ENCODE measurements around the gene SPACA9.

Gene SPACA9

GRCh38 chr9:132854832-132855231 lies 23.9 kb upstream of the SPACA9 start:
- Histone ChIP-seq H3K9me3 (ENCODE audit: control insufficient read depth, low read length) (no peaks in the 10 kb centered on the region), H2BK12ac (ENCODE audit: low read length in 2 of 2) (no peak overlapping the region), H3K4me1 (ENCODE audit: control insufficient read depth, insufficient read depth, low read depth, low read length) (peaks cover 10% of the 10 kb centered on the region), H3K27me3 (ENCODE audit: control insufficient read depth in 1 of 2, insufficient read depth in 1 of 2, low read length in 2 of 2) (peaks cover 3 to 46% of the 10 kb centered on the region in 2 experiments), H2BK120ac (ENCODE audit: low read depth, low read length) (no peak overlapping the region), H4K8ac (ENCODE audit: low read length) (no peak overlapping the region), H3K4ac (ENCODE audit: low read depth in 1 of 2, low read length in 2 of 2) (no peak overlapping the region), H3K14ac (ENCODE audit: low read length in 2 of 2) (no peak overlapping the region), H4K91ac (ENCODE audit: low read length) (no peak overlapping the region), H3K27ac (ENCODE audit: low read length, poor library complexity, severe bottlenecking) (no peak overlapping the region), H3K9ac (ENCODE audit: low read length) (no peak overlapping the region), H2BK15ac (ENCODE audit: low read depth, poor library complexity, severe bottlenecking) (no peak overlapping the region), H3K23ac (ENCODE audit: low read length in 2 of 2) (no peak overlapping the region), H2AFZ (ENCODE audit: low read depth, low read length) (no peak overlapping the region), H3K79me1 (replicated peaks; ENCODE audit: low read length, poor library complexity, severe bottlenecking) (no peaks in the 10 kb centered on the region), H2AK5ac (ENCODE audit: low read length, severe bottlenecking) (no peak overlapping the region), H3K18ac (ENCODE audit: low read depth in 1 of 2, low read length in 2 of 2) (no peak overlapping the region), H3K36me3 (ENCODE audit: control insufficient read depth in 1 of 2, insufficient read depth in 2 of 2, low read depth in 1 of 2, low read length in 2 of 2) (no peaks in the 10 kb centered on the region), H3K4me2 (ENCODE audit: low read length, poor library complexity, severe bottlenecking) (no peak overlapping the region), H2BK5ac (ENCODE audit: low read depth, low read length, poor library complexity, severe bottlenecking) (no peak overlapping the region), H3K4me3 (ENCODE audit: insufficient read depth in 1 of 2, low read depth in 1 of 2, low read length in 2 of 2) (no peak overlapping the region)
- 84% methylated on average over 10 of the region's 10 CpGs for WGBS
- no peak for DNase-seq

- WGBS = 72% methylated on average over 4 of the region's 5 CpGs
- no peaks in the 10 kb centered on the region for H3K36me3 ChIP-seq (ENCODE audit: control insufficient read depth in 1 of 2, insufficient read depth in 2 of 2, low read depth in 1 of 2, low read length in 2 of 2)
- no peak overlapping the region for H3K23ac ChIP-seq (ENCODE audit: low read length in 2 of 2)
- H3K79me1 ChIP-seq (replicated peaks; ENCODE audit: low read length, poor library complexity, severe bottlenecking) = no peaks in the 10 kb centered on the region
- no peak overlapping the region for H3K27ac ChIP-seq (ENCODE audit: low read length, poor library complexity, severe bottlenecking)
- H3K4me3 ChIP-seq (ENCODE audit: insufficient read depth in 1 of 2, low read depth in 1 of 2, low read length in 2 of 2) = no peak overlapping the region
- H3K14ac ChIP-seq (ENCODE audit: low read length in 2 of 2) = no peak overlapping the region
- no peak for DNase-seq
- H3K27me3 ChIP-seq (ENCODE audit: control insufficient read depth in 1 of 2, insufficient read depth in 1 of 2, low read length in 2 of 2) = peaks cover 5 to 52% of the 10 kb centered on the region in 2 experiments
- no peak overlapping the region for H4K91ac ChIP-seq (ENCODE audit: low read length)
- no peak overlapping the region for H2AFZ ChIP-seq (ENCODE audit: low read depth, low read length)
- H2AK5ac ChIP-seq (ENCODE audit: low read length, severe bottlenecking) = no peak overlapping the region
- H3K9ac ChIP-seq (ENCODE audit: low read length) = no peak overlapping the region
- no peak overlapping the region for H2BK15ac ChIP-seq (ENCODE audit: low read depth, poor library complexity, severe bottlenecking)
- no peak overlapping the region for H3K18ac ChIP-seq (ENCODE audit: low read depth in 1 of 2, low read length in 2 of 2)
- H3K4me1 ChIP-seq (ENCODE audit: control insufficient read depth, insufficient read depth, low read depth, low read length) = peaks cover 10% of the 10 kb centered on the region
- H2BK120ac ChIP-seq (ENCODE audit: low read depth, low read length) = no peak overlapping the region
- H3K9me3 ChIP-seq (ENCODE audit: control insufficient read depth, low read length) = no peaks in the 10 kb centered on the region
- no peak overlapping the region for H3K4me2 ChIP-seq (ENCODE audit: low read length, poor library complexity, severe bottlenecking)
- H2BK12ac ChIP-seq (ENCODE audit: low read length in 2 of 2) = no peak overlapping the region
- H4K8ac ChIP-seq (ENCODE audit: low read length) = no peak overlapping the region
- H2BK5ac ChIP-seq (ENCODE audit: low read depth, low read length, poor library complexity, severe bottlenecking) = no peak overlapping the region
- H3K4ac ChIP-seq (ENCODE audit: low read depth in 1 of 2, low read length in 2 of 2) = no peak overlapping the region
These were observed 22.8 kb upstream of the SPACA9 start for GRCh38 chr9:132855904-132856303.

GRCh38 chr9:132857031-132857430 lies 21.7 kb upstream of the SPACA9 start:
- Histone ChIP-seq H4K8ac (ENCODE audit: low read length) (no peak overlapping the region), H3K4me1 (ENCODE audit: control insufficient read depth, insufficient read depth, low read depth, low read length) (peaks cover 10% of the 10 kb centered on the region), H3K9me3 (ENCODE audit: control insufficient read depth, low read length) (no peaks in the 10 kb centered on the region), H4K91ac (ENCODE audit: low read length) (no peak overlapping the region), H2BK120ac (ENCODE audit: low read depth, low read length) (no peak overlapping the region), H3K18ac (ENCODE audit: low read depth in 1 of 2, low read length in 2 of 2) (peak overlapping the region in 1 of 2 experiments; percentile 43), H3K4me2 (ENCODE audit: low read length, poor library complexity, severe bottlenecking) (no peak overlapping the region), H3K4ac (ENCODE audit: low read depth in 1 of 2, low read length in 2 of 2) (no peak overlapping the region), H3K79me1 (replicated peaks; ENCODE audit: low read length, poor library complexity, severe bottlenecking) (no peaks in the 10 kb centered on the region), H2AFZ (ENCODE audit: low read depth, low read length) (no peak overlapping the region), H2AK5ac (ENCODE audit: low read length, severe bottlenecking) (no peak overlapping the region), H2BK15ac (ENCODE audit: low read depth, poor library complexity, severe bottlenecking) (no peak overlapping the region), H3K14ac (ENCODE audit: low read length in 2 of 2) (no peak overlapping the region), H2BK5ac (ENCODE audit: low read depth, low read length, poor library complexity, severe bottlenecking) (no peak overlapping the region), H3K36me3 (ENCODE audit: control insufficient read depth in 1 of 2, insufficient read depth in 2 of 2, low read depth in 1 of 2, low read length in 2 of 2) (no peaks in the 10 kb centered on the region), H3K4me3 (ENCODE audit: insufficient read depth in 1 of 2, low read depth in 1 of 2, low read length in 2 of 2) (peak overlapping the region in 1 of 2 experiments; percentile 44), H3K9ac (ENCODE audit: low read length) (peak overlapping the region; percentile 54), H3K27ac (ENCODE audit: low read length, poor library complexity, severe bottlenecking) (no peak overlapping the region), H2BK12ac (ENCODE audit: low read length in 2 of 2) (no peak overlapping the region), H3K23ac (ENCODE audit: low read length in 2 of 2) (no peak overlapping the region), H3K27me3 (ENCODE audit: control insufficient read depth in 1 of 2, insufficient read depth in 1 of 2, low read length in 2 of 2) (peaks cover 11 to 50% of the 10 kb centered on the region in 2 experiments)
- WGBS = 65% methylated on average over 5 of the region's 8 CpGs
- peak; percentile 28 for DNase-seq

- H4K8ac ChIP-seq (ENCODE audit: low read length) = no peak overlapping the region
- H3K4me2 ChIP-seq (ENCODE audit: low read length, poor library complexity, severe bottlenecking) = no peak overlapping the region
- no peak overlapping the region for H3K14ac ChIP-seq (ENCODE audit: low read length in 2 of 2)
- no peak overlapping the region for H3K18ac ChIP-seq (ENCODE audit: low read depth in 1 of 2, low read length in 2 of 2)
- no peak overlapping the region for H2BK5ac ChIP-seq (ENCODE audit: low read depth, low read length, poor library complexity, severe bottlenecking)
- H2AFZ ChIP-seq (ENCODE audit: low read depth, low read length) = no peak overlapping the region
- H4K91ac ChIP-seq (ENCODE audit: low read length) = no peak overlapping the region
- no peaks in the 10 kb centered on the region for H3K79me1 ChIP-seq (replicated peaks; ENCODE audit: low read length, poor library complexity, severe bottlenecking)
- H3K23ac ChIP-seq (ENCODE audit: low read length in 2 of 2) = no peak overlapping the region
- H3K4me3 ChIP-seq (ENCODE audit: insufficient read depth in 1 of 2, low read depth in 1 of 2, low read length in 2 of 2) = peak overlapping the region in 1 of 2 experiments; percentile 44
- peak overlapping the region; percentile 54 for H3K9ac ChIP-seq (ENCODE audit: low read length)
- DNase-seq = no peak
- peaks cover 11 to 50% of the 10 kb centered on the region in 2 experiments for H3K27me3 ChIP-seq (ENCODE audit: control insufficient read depth in 1 of 2, insufficient read depth in 1 of 2, low read length in 2 of 2)
- H2AK5ac ChIP-seq (ENCODE audit: low read length, severe bottlenecking) = no peak overlapping the region
- no peaks in the 10 kb centered on the region for H3K36me3 ChIP-seq (ENCODE audit: control insufficient read depth in 1 of 2, insufficient read depth in 2 of 2, low read depth in 1 of 2, low read length in 2 of 2)
- 74% methylated on average over 24 of the region's 24 CpGs for WGBS
- H2BK15ac ChIP-seq (ENCODE audit: low read depth, poor library complexity, severe bottlenecking) = no peak overlapping the region
- no peaks in the 10 kb centered on the region for H3K9me3 ChIP-seq (ENCODE audit: control insufficient read depth, low read length)
- no peak overlapping the region for H3K4ac ChIP-seq (ENCODE audit: low read depth in 1 of 2, low read length in 2 of 2)
- no peak overlapping the region for H3K27ac ChIP-seq (ENCODE audit: low read length, poor library complexity, severe bottlenecking)
- H3K4me1 ChIP-seq (ENCODE audit: control insufficient read depth, insufficient read depth, low read depth, low read length) = peaks cover 10% of the 10 kb centered on the region
- no peak overlapping the region for H2BK120ac ChIP-seq (ENCODE audit: low read depth, low read length)
- no peak overlapping the region for H2BK12ac ChIP-seq (ENCODE audit: low read length in 2 of 2)
These were observed 20.9 kb upstream of the SPACA9 start for GRCh38 chr9:132857616-132858342.

Data from mesenchymal stem cell (in vitro differentiated cells and primary cell).